Smooth muscle cell (in vitro differentiated cells): ENCODE data around the gene CMSS1. TPM values are rescaled to one million over a fixed set of nuclear protein-coding genes. Genes with fewer than 3 reads are reported as not detected.

ENCODE experiments used
- DNase-seq: peaks from one replicate; lab custom pipeline; 2025; ENCODE audit not compliant: unreplicated experiment; lab: John Stamatoyannopoulos, UW
- H2AFZ ChIP-seq: fragments of 200-600 bp; sonication (generic); 2 replicates; pipeline ENCODE4 v1.6.0; 2016; ENCODE audit warnings: antibody characterized with exemption, low read depth, mild to moderate bottlenecking
- H3F3A ChIP-seq: fragments of 200-600 bp; sonication (generic); 2 replicates; pipeline ENCODE4 v1.6.0; 2017; ENCODE audit warnings: antibody characterized with exemption, low read depth
- H3K27ac ChIP-seq: fragments of 200-600 bp; sonication (generic); 2 replicates; pipeline ENCODE4 v1.5.1; 2016; ENCODE audit warnings: low read depth, mild to moderate bottlenecking
- H3K27me3 ChIP-seq: fragments of 200-600 bp; sonication (generic); 2 replicates; pipeline ENCODE4 v1.6.1; 2016; ENCODE audit warnings: low read depth, mild to moderate bottlenecking
- H3K36me3 ChIP-seq: fragments of 200-600 bp; sonication (generic); 2 replicates; pipeline ENCODE4 v1.5.1; 2016; ENCODE audit warnings: low read depth
- H3K4me1 ChIP-seq: fragments of 200-600 bp; sonication (generic); 2 replicates; pipeline ENCODE4 v1.5.1; 2016; ENCODE audit warnings: low read depth
- H3K4me2 ChIP-seq: fragments of 200-600 bp; sonication (generic); 2 replicates; pipeline ENCODE4 v1.6.0; 2016; ENCODE audit warnings: mild to moderate bottlenecking
- H3K4me3 ChIP-seq: fragments of 200-600 bp; sonication (generic); 2 replicates; pipeline ENCODE4 v1.5.1; 2016; ENCODE audit warnings: mild to moderate bottlenecking
- H3K79me2 ChIP-seq: fragments of 200-600 bp; sonication (generic); 2 replicates; pipeline ENCODE4 v1.6.0; 2016; ENCODE audit warnings: low read depth, mild to moderate bottlenecking
- H3K9ac ChIP-seq: fragments of 200-600 bp; sonication (generic); 2 replicates; pipeline ENCODE4 v1.6.0; 2016; ENCODE audit warnings: low read depth
- H3K9me3 ChIP-seq: fragments of 200-600 bp; sonication (generic); replicated peaks from 2 replicates; pipeline ENCODE4 v1.5.1; 2016; ENCODE audit warnings: low read depth
- H4K20me1 ChIP-seq: fragments of 200-600 bp; sonication (generic); 2 replicates; pipeline ENCODE4 v1.6.0; 2016; ENCODE audit warnings: low read depth
- CTCF ChIP-seq: fragments of 200-600 bp; sonication (generic); IDR thresholded peaks from 2 replicates; pipeline ENCODE4 v1.5.1; 2017; ENCODE audit warnings: borderline replicate concordance, mild to moderate bottlenecking, antibody characterized with exemption; ENCODE audit not compliant: insufficient read depth, poor library complexity, severe bottlenecking
- WGBS: methylation state at CpG from one replicate; pipeline ENCODE4 v1.1.7; 2016; ENCODE audit warnings: low lambda C conversion rate; 5-methylcytosine and 5-hydroxymethylcytosine counted together
- polyA plus RNA-seq: library from polyadenylated mRNA; unstranded; fragments of >200 nt; fragmentation: Nextera tagmentation; extraction: Ambion mirVana; gene quantifications from 2 replicates; pipeline ENCODE4 v1.2.1, GENCODE V29; 2016
- total RNA-seq: library from RNA; depleted of rRNA; stranded (reverse); fragments of >200 nt; gene quantifications from 2 replicates; pipeline ENCODE4 v1.2.3, GENCODE V29; 2014

CMSS1 gene
- total and polyA plus RNA-seq, 2 experiments from 2014 or later = 19.2 to 24.1 TPM

GRCh38 chr3:100120012-100120411 lies 302.4 kb downstream of the CMSS1 start:
- Histone ChIP-seq H3K4me2 (no peak overlapping the region), H3K9ac (no peak overlapping the region), H3K27ac (no peak overlapping the region), H2AFZ (no peak overlapping the region), H3K27me3 (no peaks in the 10 kb centered on the region), H3K4me3 (no peak overlapping the region), H3K9me3 (no peaks in the 10 kb centered on the region), H3F3A (no peaks in the 10 kb centered on the region), H3K36me3 (no peaks in the 10 kb centered on the region), H3K79me2 (no peaks in the 10 kb centered on the region), H4K20me1 (no peaks in the 10 kb centered on the region), H3K4me1 (no peaks in the 10 kb centered on the region)
- TF ChIP-seq CTCF = no peak
- WGBS = 50% methylated on average over 1 of the region's 1 CpG
- DNase-seq = no peak

- WGBS = 96% methylated on average over 5 of the region's 5 CpGs
- DNase-seq = no peak
- no peak overlapping the region for H3K9ac ChIP-seq
- no peaks in the 10 kb centered on the region for H3K4me1 ChIP-seq
- H3K4me2 ChIP-seq = no peak overlapping the region
- H4K20me1 ChIP-seq = no peaks in the 10 kb centered on the region
- H2AFZ ChIP-seq = no peak overlapping the region
- H3K4me3 ChIP-seq = no peak overlapping the region
- no peaks in the 10 kb centered on the region for H3K9me3 ChIP-seq
- H3K27ac ChIP-seq = no peak overlapping the region
- H3K36me3 ChIP-seq = no peaks in the 10 kb centered on the region
- peaks cover 3% of the 10 kb centered on the region for H3F3A ChIP-seq
- H3K79me2 ChIP-seq = no peaks in the 10 kb centered on the region
- H3K27me3 ChIP-seq = no peaks in the 10 kb centered on the region
- TF ChIP-seq CTCF = no peak
Measured at GRCh38 chr3:100120693-100121092, 303.0 kb downstream of the CMSS1 start.

- H3K27me3 ChIP-seq = no peaks in the 10 kb centered on the region
- H3K79me2 ChIP-seq = no peaks in the 10 kb centered on the region
- DNase-seq = no peak
- 98% methylated on average over 2 of the region's 2 CpGs for whole genome bisulfite sequencing
- H3K9me3 ChIP-seq = no peaks in the 10 kb centered on the region
- H3K36me3 ChIP-seq = no peaks in the 10 kb centered on the region
- no peak overlapping the region for H2AFZ ChIP-seq
- TF ChIP-seq CTCF = no peak
- H3K9ac ChIP-seq = no peak overlapping the region
- no peak overlapping the region for H3K27ac ChIP-seq
- no peaks in the 10 kb centered on the region for H3K4me1 ChIP-seq
- H3K4me3 ChIP-seq = no peak overlapping the region
- H3K4me2 ChIP-seq = no peak overlapping the region
- peaks cover 3% of the 10 kb centered on the region for H3F3A ChIP-seq
- H4K20me1 ChIP-seq = no peaks in the 10 kb centered on the region
Measured at GRCh38 chr3:100122321-100122720, 304.7 kb downstream of the CMSS1 start.

GRCh38 chr3:100123112-100123511 lies 305.4 kb downstream of the CMSS1 start:
- H4K20me1 ChIP-seq = no peaks in the 10 kb centered on the region
- no peak for TF ChIP-seq CTCF
- H3K27ac ChIP-seq = no peak overlapping the region
- DNase-seq = no peak
- H3K36me3 ChIP-seq = no peaks in the 10 kb centered on the region
- H3K4me2 ChIP-seq = no peak overlapping the region
- H3K79me2 ChIP-seq = no peaks in the 10 kb centered on the region
- H3K4me1 ChIP-seq = no peaks in the 10 kb centered on the region
- no peaks in the 10 kb centered on the region for H3K9me3 ChIP-seq
- H3K9ac ChIP-seq = no peak overlapping the region
- H3F3A ChIP-seq = peaks cover 3% of the 10 kb centered on the region
- H3K4me3 ChIP-seq = no peak overlapping the region
- 84% methylated on average over 4 of the region's 4 CpGs for WGBS
- no peak overlapping the region for H2AFZ ChIP-seq
- no peaks in the 10 kb centered on the region for H3K27me3 ChIP-seq
